GM12891 (cell line): Measurements from ENCODE around the gene CCR7.

Source experiments
- POLR2A ChIP-seq: IDR thresholded peaks from 2 replicates; pipeline ENCODE4 v1.6.1; 2011; ENCODE audit warnings: low read depth, low read length, control low read depth
- POLR2AphosphoS5 ChIP-seq: IDR thresholded peaks from 2 replicates; pipeline ENCODE4 v1.6.1; 2011; ENCODE audit warnings: low read depth, low read length, control low read depth
- POU2F2 ChIP-seq: IDR thresholded peaks from 2 replicates; pipeline ENCODE4 v1.6.1; 2011; ENCODE audit warnings: low read depth, mild to moderate bottlenecking, control low read depth, low read length, moderate library complexity
- SPI1 ChIP-seq: IDR thresholded peaks from 2 replicates; pipeline ENCODE4 v1.6.1; 2011; ENCODE audit warnings: low read depth, low read length, control low read depth

DNA sequence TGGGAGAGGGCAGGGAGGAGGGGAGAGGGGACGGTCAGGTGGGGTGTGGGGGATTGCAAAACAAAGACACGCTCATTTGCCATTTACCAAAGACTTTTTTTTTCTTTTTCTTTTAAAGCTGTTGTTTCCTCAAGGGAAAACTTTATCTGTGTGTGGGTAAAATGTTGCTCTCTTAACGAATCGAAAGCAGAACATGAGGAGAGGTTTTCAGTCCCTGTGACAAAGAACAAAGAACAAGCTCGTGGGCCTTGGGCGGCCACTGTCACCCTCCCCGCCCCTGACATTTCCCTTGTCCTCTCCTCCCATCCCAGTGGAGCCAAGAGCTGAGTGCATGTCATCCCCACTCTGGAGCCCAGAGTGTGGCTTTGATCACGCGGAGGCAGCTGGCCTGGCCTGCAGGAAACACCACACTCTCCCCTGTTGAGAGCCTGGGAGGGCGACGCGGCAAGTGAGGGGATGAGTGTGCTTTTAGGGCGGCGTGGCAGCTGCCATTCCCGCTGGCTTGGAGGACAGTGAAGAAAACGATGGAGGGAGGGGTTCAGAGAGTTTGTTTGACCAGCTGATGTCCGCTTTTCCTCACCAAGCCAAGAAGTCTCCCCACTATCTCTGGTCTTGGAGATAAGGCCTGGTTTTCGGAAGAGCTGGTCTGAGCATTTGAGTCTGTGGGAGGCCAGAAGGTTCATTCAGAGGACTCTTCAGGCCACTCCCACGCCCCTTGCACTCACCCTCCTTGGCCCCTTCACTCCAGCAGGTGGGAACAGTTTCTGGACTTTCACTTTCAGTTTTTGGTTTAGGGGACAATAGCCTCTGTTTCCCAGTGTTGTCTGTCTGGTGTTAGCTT lies 11.4 kb downstream of the CCR7 start:
- no peak for TF ChIP-seq SPI1
- no peak; the same call in none of the 2 replicates for TF ChIP-seq POLR2A
- TF ChIP-seq POU2F2, result no peak; the same call in 1 of the 2 replicates
- TF ChIP-seq POLR2AphosphoS5, result peak; percentile 88
